Thoracic aorta (tissue), 2 donors: ENCODE data around the gene MIA2. TPM values are rescaled to one million over a fixed set of nuclear protein-coding genes. Genes with fewer than 3 reads are reported as not detected.
A peak's percentile ranks its signal among the peaks of the same experiment; 100 is the strongest.

ENCODE experiments used
- ATAC-seq: fragments of 150-250 bp; one replicate; pipeline ENCODE4 v1.8.0; 2017; ENCODE audit warnings: low read depth; ENCODE audit not compliant: insufficient number of reproducible peaks, low FRiP score
- DNase-seq: peaks from one replicate; pipeline ENCODE4 v3.0.0-alpha.2; 2020; ENCODE audit warnings: low spot score
- H3K27ac ChIP-seq, 2 donors: fragments of 200-600 bp; sonication (generic); 1 replicate in 1 of 2; 2 replicates in 1 of 2; pipeline ENCODE4 v1.5.1; 2016; ENCODE audit warnings: mild to moderate bottlenecking in 2 of 2, moderate library complexity in 2 of 2
- H3K27me3 ChIP-seq: fragments of 200-600 bp; sonication (generic); replicated peaks from 2 replicates; pipeline ENCODE4 v1.6.0; 2016; ENCODE audit warnings: mild to moderate bottlenecking; ENCODE audit not compliant: insufficient read depth
- H3K36me3 ChIP-seq: fragments of 200-600 bp; sonication (generic); one replicate; pipeline ENCODE4 v1.5.1; 2016
- H3K4me1 ChIP-seq, 2 donors: fragments of 200-600 bp; sonication (generic); 1 replicate in 1 of 2; 2 replicates in 1 of 2; pipeline versions ENCODE4 v1.5.1 to v1.6.0; 2016; ENCODE audit warnings: low read depth in 2 of 2, mild to moderate bottlenecking in 1 of 2; ENCODE audit not compliant: control insufficient read depth in 1 of 2
- H3K4me3 ChIP-seq: fragments of 200-600 bp; sonication (generic); 2 replicates; pipeline ENCODE4 v1.5.1; 2016; ENCODE audit warnings: mild to moderate bottlenecking
- H3K9me3 ChIP-seq: fragments of 200-600 bp; sonication (generic); 2 replicates; pipeline ENCODE4 v1.5.1; 2016
- total RNA-seq, 2 donors: library from RNA; depleted of rRNA; stranded (reverse); fragments of >200 nt; gene quantifications; one replicate each; pipeline versions ENCODE4 v1.1.0 to v1.2.3, GENCODE V29; 2016
- TF ChIP-seq, protein P1 (sequence below): fragments of 200-600 bp; sonication (generic); IDR thresholded peaks from one replicate; pipeline ENCODE4 v1.5.1; 2019; ENCODE audit warnings: antibody characterized with exemption

MIA2 gene
- total RNA-seq, 2 donors from 2014 or later: 19.0 to 28.2 TPM

DNA sequence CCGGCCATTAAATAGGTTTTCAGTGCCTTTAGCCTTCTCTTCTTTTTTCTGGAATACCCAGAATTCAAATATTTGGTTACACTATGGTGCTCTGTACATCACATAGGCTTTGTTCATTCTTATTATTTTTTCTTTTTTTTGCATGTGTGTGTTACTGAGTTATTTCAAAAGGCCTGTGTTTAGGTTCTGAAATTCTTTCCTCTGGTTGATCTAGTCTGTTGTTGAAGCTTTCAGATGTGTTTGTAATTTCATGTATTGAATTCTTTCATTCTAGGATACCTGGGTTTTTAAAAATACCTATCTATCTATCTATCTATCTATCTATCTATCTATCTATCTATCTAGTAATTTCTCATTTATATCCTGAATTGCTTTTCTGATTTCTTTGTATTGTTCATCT is 131.6 kb downstream of the MIA2 start:
- TF ChIP-seq, protein P1, sequence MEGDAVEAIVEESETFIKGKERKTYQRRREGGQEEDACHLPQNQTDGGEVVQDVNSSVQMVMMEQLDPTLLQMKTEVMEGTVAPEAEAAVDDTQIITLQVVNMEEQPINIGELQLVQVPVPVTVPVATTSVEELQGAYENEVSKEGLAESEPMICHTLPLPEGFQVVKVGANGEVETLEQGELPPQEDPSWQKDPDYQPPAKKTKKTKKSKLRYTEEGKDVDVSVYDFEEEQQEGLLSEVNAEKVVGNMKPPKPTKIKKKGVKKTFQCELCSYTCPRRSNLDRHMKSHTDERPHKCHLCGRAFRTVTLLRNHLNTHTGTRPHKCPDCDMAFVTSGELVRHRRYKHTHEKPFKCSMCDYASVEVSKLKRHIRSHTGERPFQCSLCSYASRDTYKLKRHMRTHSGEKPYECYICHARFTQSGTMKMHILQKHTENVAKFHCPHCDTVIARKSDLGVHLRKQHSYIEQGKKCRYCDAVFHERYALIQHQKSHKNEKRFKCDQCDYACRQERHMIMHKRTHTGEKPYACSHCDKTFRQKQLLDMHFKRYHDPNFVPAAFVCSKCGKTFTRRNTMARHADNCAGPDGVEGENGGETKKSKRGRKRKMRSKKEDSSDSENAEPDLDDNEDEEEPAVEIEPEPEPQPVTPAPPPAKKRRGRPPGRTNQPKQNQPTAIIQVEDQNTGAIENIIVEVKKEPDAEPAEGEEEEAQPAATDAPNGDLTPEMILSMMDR: no peak
- Histone ChIP-seq H3K9me3 (peaks cover 15% of the 10 kb centered on the region), H3K36me3 (no peaks in the 10 kb centered on the region), H3K4me3 (no peak overlapping the region), H3K27ac (no peak overlapping the region), H3K4me1 (peaks cover 0 to 7% of the 10 kb centered on the region in 2 donors), H3K27me3 (no peaks in the 10 kb centered on the region)
- no peak for DNase-seq
- ATAC-seq: no peak

DNA sequence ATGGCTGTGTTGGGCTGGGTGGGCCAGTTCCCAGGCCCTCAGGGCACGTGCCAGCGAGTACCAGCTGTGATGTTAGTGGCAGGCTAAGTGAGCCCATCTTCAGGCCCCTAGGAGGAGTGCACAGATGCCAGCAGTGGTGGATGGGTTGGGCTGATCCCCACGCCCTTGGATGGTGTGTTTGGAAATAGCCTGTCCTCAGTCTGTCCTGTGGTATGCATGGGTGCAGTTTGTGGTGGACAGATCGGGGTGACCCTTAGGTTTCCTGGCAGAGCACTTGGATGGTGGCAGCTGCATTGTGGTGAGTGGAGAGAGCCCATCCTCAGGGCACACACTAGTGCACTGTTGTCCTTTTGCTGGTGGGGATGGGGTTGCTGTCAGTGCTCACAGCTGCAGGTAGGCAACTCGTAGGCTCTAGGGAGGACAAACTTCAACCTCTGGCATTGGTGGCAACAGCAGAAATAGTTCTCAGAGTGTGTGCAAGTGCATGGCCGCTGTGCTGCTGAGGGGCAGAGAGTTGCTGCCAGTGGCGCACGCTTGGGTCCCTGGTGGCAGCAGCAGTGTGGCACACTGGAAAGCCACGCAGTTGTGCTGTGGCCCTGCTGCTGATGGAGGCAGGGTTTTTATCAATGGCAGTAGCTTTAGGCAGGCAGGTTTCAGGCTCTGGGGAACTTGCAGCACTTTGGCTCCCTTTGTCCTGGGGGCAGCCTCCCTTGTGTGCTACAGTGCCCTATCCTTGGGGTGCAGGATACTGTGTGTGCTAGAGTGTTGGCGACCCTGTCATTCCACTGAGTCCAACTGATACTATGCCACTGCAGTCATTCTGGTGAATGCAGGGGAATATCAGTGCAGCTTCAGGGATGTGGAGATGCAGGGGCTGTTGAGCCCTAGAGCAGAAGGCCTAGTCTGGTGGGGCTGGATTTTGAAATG is 133.0 kb downstream of the MIA2 start:
- no peak overlapping the region for H3K27ac ChIP-seq
- no peak overlapping the region for H3K4me3 ChIP-seq
- ATAC-seq (no peak), DNase-seq (no peak)
- H3K27me3 ChIP-seq: no peaks in the 10 kb centered on the region
- peaks cover 15% of the 10 kb centered on the region for H3K9me3 ChIP-seq
- H3K4me1 ChIP-seq: peaks cover 0 to 7% of the 10 kb centered on the region in 2 donors
- TF ChIP-seq, protein P1: no peak
- H3K36me3 ChIP-seq: no peaks in the 10 kb centered on the region

DNA sequence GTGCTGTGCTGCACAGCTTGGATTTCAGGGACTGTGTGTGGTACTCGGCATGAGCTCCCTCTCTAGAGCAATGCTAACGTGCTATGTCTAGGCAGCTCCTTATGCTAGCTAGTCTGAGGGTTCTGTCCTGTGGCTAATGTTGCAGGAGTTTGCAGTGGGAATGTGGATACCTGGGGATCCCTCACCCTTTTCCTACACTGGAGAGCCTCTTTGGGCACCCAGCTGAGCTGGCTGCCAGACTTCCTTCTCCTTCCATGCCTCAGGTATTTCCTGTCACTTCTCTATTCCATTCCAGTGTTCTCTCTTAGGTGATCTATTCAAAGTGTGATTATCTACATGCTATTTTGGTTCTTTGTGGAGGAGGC is 133.7 kb downstream of the MIA2 start:
- Histone ChIP-seq H3K4me3 (no peak overlapping the region), H3K9me3 (peaks cover 15% of the 10 kb centered on the region), H3K27ac (no peak overlapping the region), H3K4me1 (peaks cover 0 to 3% of the 10 kb centered on the region in 2 donors), H3K36me3 (no peaks in the 10 kb centered on the region), H3K27me3 (no peaks in the 10 kb centered on the region)
- TF ChIP-seq, protein P1: no peak
- ATAC-seq (no peak), DNase-seq (no peak)

DNA sequence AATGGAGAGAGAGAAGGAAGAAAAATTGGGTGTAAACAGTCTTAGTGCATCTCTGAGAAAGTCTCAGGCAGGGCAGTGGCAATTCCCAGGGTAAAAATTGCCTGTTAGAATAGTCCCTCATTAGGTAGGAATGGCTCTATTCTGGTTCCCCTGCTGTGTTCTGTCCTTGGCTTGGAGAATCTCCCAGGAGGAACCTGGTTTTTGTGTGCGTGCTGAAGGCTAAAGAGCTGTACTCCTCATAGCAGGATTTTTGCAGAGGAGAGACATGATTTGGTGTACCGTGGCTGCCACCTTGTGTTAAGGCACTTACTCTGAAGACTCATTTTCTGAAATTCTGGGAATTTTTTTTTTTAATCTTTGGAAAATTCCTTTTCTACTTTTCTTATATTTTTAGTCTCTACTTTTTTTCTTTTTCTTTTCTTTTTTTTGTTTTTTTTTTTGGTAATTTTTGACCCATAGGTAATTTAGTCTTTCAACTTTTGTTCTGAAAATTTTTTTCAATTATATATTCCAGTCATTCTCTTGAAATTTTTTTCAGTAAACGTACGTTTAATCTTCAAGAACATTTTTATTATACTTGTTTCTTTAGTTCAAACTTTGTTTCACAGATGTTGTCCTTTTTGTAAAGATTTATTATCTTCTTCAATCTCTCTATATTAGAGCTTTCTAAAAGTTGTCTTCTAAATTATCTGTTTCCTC is 134.7 kb downstream of the MIA2 start:
- Histone ChIP-seq H3K27me3 (no peaks in the 10 kb centered on the region), H3K36me3 (no peaks in the 10 kb centered on the region), H3K4me1 (no peaks in the 10 kb centered on the region), H3K27ac (no peak overlapping the region), H3K4me3 (no peak overlapping the region), H3K9me3 (peaks cover 15% of the 10 kb centered on the region)
- TF ChIP-seq, protein P1: peak; percentile 37
- DNase-seq (no peak), ATAC-seq (peak; percentile 55)

DNA sequence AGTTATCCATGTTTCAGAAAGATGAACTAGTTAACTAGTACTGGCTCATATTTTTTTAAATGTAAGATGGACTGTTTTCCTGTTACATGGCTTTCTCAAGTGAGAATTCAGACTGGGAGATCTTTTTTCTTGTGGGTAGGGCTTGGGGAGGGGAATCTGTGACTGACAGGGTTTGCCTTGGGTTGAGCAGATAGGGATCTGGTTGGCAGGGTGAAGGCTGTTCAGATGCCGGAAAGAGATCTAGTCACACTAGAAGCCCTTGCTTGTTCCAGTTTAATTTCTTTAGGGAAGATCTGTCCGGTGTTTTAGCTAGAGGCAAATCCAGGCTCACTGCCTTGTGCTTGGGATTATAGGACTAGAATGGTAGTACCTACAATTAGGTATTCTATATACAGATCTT is 135.3 kb downstream of the MIA2 start:
- H3K27ac ChIP-seq: no peak overlapping the region
- peaks cover 11% of the 10 kb centered on the region for H3K9me3 ChIP-seq
- H3K36me3 ChIP-seq: no peaks in the 10 kb centered on the region
- H3K27me3 ChIP-seq: no peaks in the 10 kb centered on the region
- DNase-seq (no peak), ATAC-seq (no peak)
- no peak overlapping the region for H3K4me3 ChIP-seq
- H3K4me1 ChIP-seq: peaks cover 0 to under 1% of the 10 kb centered on the region in 2 donors
- TF ChIP-seq, protein P1: no peak
